GM12873 (cell line): ENCODE measurements around the gene CRY1.

Experiments
- CTCF ChIP-seq: IDR thresholded peaks from 2 replicates; pipeline ENCODE4 v1.5.1; 2012; ENCODE audit warnings: low read depth, mild to moderate bottlenecking, moderate library complexity, low read length, control low read depth; ENCODE audit not compliant: insufficient read depth; ENCODE audit errors: missing control alignments

CRY1 gene

GRCh38 chr12:107130830-107131611 is 37.7 kb upstream of the CRY1 start:
- peak; percentile 2 for TF ChIP-seq CTCF

GRCh38 chr12:107129315-107129930 is 36.1 kb upstream of the CRY1 start:
- no peak for TF ChIP-seq CTCF

GRCh38 chr12:107127482-107128430 is 34.4 kb upstream of the CRY1 start:
- no peak for TF ChIP-seq CTCF

- peak; percentile 34 for TF ChIP-seq CTCF
These were observed 33.6 kb upstream of the CRY1 start for GRCh38 chr12:107126796-107127481.

GRCh38 chr12:107125833-107126232 is 32.5 kb upstream of the CRY1 start:
- TF ChIP-seq CTCF = no peak

GRCh38 chr12:107122452-107122958 is 29.2 kb upstream of the CRY1 start:
- TF ChIP-seq CTCF = no peak
